ENCODE data around the gene AK5.
A peak's percentile ranks its signal among the peaks of the same experiment; 100 is the strongest.

Gene AK5

DNA sequence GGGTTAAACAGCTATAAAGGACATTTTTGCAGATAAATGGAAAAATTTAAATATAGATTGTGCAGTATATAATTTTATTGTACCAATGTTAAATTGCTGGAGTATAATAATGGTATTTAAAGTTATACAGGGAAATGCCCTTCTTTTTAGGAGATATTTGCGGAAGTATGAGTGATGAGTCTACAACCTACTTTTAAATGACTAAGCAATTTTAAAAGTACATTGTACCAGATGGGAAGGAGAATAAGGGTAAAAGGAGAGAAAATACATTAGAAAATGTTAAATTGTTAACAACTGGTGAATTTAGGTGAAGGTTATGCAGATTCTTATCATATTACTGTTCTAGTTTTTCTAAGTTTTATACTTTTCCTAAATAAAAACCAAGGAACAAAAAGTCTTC, 308.8 kb downstream of the AK5 start:
- DNase-seq (ENCODE audit: low read depth): no peak

DNA sequence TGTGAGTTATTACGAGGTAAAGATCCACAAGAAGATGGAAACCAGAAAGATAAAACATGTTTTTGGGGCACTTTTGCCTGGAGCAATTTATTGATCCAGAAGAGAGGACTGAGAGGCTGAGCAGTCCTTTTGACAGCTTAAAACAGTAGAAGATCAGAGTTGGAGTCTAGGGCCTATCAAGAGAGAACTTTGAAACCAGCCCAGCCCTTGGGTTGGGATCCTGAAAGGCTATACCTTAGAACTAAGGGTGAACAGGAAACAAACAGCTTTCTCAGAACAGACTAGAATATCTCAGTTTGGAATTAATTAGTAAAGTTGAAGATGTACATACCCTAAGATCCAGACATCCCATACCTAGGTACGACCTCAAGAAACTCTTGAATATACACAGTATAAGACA, 311.1 kb downstream of the AK5 start:
- no peak for DNase-seq (ENCODE audit: low read depth)

DNA sequence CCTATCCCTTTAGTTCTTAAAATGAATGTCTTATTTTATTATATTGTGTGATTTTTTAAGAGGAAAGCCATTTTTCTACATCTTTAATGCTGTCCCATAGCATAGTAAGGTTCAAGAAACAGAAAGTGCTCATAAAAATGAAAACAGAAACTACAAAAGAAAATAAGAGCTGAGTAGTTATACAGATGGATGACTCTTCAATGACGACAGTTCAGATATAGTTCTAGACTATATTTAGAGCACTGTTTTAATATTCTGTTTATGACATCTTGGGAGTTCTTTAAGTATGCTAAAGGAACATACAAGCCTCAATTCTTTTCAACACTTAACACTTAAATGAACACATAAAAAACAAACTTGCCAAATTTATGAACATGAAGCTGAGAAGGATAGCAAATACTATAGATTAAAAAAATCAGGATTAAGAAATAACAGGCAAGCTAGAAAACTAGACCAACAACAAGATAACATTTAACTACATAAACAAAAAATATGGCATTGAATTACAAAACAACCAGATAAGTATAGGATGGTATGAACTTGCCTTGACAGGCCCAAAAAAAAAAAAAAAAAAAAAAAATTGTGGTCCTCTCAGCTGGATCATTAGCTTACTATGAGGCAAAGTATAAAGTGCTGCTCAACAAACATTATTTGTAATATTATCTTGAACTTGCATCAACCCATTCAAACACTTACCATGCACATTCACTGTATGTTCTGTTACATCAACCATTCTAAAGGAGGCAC, 312.7 kb downstream of the AK5 start:
- no peak for DNase-seq (ENCODE audit: low read depth)

DNA sequence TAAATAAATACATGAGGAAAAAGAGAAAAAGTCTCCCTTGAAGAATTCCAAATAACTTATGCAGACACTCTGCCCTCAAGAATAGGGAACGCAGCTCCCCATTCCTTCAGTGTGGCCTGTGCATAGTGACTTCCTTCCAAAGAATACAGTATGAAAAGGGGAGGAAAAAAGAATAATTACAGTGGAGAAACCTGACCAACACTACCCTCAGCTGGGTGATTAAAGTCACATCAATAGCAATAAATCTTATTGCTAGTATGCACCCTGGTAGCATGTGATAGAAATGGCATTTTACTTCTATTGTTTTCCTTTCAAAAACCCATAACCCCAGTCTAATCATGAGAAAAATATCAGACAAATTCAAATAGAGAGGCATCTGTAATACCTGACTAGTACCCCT, 315.5 kb downstream of the AK5 start:
- no peak for DNase-seq (ENCODE audit: low read depth)

DNA sequence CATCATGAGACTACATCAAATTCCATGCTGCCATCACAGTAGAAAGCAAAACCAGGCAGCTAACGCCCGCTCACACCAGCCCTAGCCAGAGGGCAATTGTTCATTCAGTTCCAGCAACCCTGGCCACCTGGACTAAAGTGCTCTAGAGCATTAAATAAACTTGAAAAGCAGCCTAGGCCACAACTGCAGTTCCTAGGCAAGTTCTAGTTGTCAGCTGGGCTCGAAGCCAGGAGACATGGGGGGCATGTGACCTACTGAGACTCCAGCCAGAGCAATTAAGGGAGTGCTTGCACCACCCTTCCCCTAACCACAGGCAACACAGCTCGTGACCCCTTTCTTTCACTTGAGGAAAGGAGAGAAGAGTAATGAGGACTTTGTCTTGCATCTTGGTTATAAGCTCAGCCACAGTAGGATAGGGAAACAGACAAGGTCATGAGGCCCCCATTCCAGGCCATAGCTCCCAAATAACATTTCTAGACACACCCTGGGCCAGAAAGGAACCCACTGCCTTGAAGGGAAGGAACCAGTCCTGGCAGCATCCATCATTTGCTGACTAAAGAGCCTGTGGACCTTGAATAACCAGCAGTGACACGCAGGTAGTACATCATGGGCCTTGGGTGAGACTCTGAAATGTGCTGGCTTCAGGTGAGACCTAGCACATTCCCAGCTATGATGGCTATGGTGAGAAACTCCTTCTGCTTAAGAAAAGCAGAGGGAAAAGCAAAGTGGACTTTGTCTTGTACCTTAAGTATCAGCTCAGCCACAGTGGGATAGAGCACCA, 323.6 kb downstream of the AK5 start:
- DNase-seq (ENCODE audit: low read depth): peak; percentile 73

DNA sequence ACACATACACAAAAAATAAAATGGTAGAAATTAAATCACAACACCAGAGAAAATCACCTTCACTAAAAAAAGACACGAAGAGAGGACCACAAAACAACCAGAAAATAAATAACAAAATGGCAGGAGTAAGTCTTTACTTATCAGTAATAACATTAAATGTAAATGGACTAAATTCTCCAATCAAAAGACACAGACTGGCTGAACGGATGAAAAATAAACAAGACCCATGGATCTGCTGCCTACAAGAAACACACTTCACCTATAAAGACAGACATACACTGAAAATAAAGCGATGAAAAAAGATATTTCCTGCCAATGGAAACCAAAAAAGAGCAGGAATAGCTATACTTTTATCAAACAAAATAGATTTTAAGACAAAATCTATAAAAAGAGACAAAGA, 327.1 kb downstream of the AK5 start:
- no peak for DNase-seq (ENCODE audit: low read depth)

Measured in EH (cell line).